Measurements from ENCODE around the gene UPK3A.
"Not testable (repeated sequence)": the region's sequence is repeated elsewhere in the genome, so short reads cannot be mapped to it uniquely, and the experiment has no call there.

UPK3A gene

DNA sequence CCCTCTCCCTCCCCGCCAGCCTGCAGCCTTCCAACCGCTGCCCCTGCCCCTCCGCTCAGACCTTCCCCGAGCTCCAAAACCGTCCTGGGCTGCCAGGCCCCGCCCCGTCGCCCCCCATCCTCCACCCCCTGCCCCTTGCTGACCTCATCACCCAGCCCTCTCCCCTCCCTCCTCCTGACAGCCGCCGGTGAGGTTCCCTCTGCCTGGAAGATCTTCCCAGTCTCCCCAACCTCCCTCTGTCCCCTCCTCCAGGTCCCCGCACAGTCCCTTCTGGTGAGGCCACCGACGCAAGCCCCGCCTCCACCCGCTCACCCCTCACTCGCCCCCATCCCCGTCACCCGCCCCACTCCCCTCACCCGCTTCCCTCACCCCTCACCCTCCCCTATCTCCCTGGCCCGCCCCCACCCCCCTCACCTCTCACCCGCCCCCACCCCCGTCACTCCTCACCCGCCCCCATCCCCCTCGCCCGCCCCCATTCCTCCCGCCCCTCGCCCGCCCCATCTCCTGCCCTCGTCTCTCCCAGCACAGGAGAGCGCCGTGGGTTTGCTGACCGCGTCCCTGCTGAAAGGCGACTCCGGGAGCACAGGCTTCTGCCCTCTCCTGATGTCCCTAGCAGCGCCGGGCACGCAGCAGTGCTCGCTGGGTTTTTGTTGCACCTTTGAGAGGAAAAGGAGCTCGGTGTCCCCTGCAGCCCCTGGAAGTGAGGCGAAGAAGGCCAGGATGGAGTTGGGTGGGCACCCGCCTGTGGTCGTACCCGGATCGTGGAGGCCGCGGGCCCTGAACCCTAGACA is 16.4 kb upstream of the UPK3A start:
- Mint-ChIP-seq H3K27me3 (peaks cover 17% of the 10 kb centered on the region), H3K27ac (peak overlapping the region; percentile 72)
- peak; percentile 13 for ATAC-seq

DNA sequence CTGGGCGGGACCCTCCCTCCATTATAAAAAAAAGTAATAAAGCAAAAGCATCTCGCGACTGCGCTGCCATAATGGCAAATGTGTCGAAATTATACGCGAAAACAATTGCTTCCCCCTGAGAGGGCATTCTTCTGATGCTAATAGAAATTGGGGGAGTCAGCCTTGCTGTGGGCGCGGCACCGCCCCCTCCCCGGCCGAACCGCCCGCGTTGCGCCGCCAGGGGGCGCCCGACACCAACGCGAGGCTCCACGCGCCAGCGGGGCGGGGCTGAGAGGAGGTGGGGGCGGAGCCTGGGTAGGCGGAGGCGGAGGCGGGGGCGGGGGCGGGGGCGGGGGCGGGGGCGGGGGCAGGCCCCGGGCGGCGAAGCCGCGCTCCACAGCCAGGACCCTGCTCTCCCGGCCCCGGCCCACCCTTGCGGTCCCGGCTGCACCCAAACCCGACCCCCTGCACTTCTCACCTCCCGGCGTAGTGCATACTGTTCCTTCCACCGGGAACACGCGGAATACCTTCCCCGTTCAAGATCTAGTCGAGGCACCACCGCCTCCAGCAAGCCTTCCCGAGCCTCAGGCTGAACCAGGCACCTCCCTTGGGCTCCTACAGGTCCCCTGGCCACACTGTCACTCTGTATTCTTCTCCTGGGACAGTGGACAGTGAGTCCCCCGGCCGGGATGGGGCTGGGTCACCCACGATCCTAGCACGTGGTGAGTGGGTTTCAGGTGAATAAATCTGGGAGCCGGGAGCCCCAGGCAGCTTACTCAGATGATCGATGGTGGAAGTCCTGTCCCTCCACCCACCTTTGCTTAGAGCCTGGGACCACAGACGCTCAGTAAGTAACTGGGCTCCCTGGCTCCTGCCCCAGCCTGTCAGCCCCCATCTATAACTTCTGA is 15.5 kb upstream of the UPK3A start:
- Mint-ChIP-seq H3K4me1 (peaks cover 36% of the 10 kb centered on the region), H3K9me3 (no peaks in the 10 kb centered on the region), H3K4me3 (peak overlapping the region; percentile 82), H3K27ac (peak overlapping the region; percentile 72), H3K27me3 (peaks cover 17% of the 10 kb centered on the region), H3K36me3 (no peaks in the 10 kb centered on the region)
- peak; percentile 93 for ATAC-seq

More for the DNA sequence above, 16.4 kb upstream of the UPK3A start:
- no peaks in the 10 kb centered on the region for H3K9me3 Mint-ChIP-seq
- no peaks in the 10 kb centered on the region for H3K36me3 Mint-ChIP-seq
- peak overlapping the region; percentile 82 for H3K4me3 Mint-ChIP-seq
- peaks cover 45% of the 10 kb centered on the region for H3K4me1 Mint-ChIP-seq

DNA sequence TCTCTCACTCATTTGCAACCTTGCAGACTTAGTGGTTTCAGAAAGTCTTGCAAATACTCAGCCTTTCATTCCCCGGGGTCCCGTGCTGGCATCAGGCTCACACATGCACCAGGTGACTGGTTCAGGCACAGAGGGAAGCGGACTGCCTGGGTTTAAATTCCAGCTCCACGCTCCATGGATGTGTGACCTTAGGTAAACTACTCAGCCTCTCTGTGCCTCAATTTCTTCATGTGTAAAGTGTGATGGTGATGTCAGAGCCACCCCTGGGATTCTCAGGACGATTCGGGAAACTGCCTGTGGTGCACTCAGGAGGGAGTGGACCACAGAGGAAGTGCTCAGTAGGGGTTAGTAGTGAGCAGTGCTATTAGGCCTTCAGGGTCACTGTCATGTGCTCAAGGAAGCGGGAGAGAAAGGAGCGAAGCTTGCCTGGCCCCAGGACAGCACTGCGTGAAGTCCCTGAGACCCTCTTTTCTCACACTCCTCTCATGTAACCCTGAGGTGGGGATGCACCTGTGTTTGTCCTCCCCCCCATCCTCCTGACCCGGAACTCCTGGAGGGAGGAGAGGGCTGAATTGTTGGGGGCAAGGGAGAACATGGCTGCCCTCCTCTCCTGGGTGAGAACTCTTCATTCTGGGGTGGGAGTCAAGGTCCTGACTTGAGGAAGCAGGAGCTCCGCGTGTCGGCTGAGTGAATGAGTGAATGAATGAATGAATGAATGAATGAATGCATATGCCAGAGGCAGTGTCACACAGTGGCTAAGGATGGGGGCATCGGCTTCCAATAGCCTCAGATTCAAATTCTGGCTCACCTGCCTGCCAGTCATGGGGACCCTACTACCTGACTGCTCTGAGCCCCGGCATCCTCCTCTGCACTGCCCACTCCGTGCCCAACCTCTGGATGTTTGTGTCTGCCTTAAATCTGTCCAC is 14.4 kb upstream of the UPK3A start:
- Mint-ChIP-seq H3K27me3 (peaks cover 17% of the 10 kb centered on the region), H3K27ac (no peak overlapping the region), H3K4me1 (peaks cover 31% of the 10 kb centered on the region), H3K4me3 (peak overlapping the region; percentile 80), H3K9me3 (no peaks in the 10 kb centered on the region), H3K36me3 (no peaks in the 10 kb centered on the region)
- no peak for ATAC-seq

DNA sequence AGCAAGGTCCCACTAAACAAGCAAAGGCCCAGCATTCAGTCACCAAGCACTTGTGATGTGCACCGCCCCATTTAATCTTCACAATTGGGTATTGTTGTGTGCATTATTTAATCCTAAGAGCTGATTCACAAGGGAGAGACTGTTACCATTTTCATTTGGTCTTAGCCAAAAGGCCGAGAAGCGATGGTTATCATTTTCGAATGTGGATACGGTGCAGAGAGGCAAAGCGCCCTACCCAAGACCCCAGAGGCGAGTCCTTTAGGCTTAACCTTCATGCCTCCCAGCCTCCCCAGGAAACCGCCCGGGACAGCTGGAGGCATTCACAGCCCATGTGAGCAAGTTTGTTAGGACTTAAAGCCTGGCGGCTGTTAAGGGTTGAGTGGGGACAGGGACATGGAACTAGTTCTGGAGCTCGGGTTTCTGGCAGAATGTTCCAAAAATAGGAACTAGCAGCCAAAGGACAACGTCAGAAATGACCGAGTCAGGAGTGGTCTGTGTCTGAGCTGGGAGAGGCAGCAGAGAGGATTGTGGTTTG is 13.0 kb upstream of the UPK3A start:
- Mint-ChIP-seq H3K36me3 (no peaks in the 10 kb centered on the region), H3K27ac (no peak overlapping the region), H3K4me3 (no peak overlapping the region), H3K4me1 (peaks cover 25% of the 10 kb centered on the region), H3K27me3 (peaks cover 17% of the 10 kb centered on the region), H3K9me3 (no peaks in the 10 kb centered on the region)
- ATAC-seq, result no peak

DNA sequence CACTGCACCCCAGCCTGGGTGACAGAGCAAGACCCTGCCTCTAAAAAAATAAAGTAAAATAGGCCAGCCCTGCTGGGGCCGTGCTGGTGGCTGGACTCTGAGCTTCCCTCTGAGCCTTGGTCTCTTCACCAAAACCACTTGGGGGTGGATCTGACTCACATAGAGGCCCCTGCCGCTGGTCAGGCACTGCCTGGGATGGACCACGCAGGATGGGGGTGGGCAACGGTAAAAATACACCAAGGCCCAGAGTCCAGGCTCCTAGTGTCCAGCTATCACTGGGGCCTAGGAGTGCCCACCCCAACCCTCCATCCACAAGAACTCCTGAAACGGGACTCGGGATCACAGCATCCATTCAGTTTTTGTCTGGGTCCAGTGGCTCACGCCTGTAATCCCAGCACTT is 12.3 kb upstream of the UPK3A start:
- Mint-ChIP-seq H3K9me3 (no peaks in the 10 kb centered on the region), H3K27ac (no peak overlapping the region), H3K27me3 (peaks cover 17% of the 10 kb centered on the region), H3K36me3 (no peaks in the 10 kb centered on the region), H3K4me1 (peaks cover 25% of the 10 kb centered on the region), H3K4me3 (no peak overlapping the region)
- no peak for ATAC-seq

DNA sequence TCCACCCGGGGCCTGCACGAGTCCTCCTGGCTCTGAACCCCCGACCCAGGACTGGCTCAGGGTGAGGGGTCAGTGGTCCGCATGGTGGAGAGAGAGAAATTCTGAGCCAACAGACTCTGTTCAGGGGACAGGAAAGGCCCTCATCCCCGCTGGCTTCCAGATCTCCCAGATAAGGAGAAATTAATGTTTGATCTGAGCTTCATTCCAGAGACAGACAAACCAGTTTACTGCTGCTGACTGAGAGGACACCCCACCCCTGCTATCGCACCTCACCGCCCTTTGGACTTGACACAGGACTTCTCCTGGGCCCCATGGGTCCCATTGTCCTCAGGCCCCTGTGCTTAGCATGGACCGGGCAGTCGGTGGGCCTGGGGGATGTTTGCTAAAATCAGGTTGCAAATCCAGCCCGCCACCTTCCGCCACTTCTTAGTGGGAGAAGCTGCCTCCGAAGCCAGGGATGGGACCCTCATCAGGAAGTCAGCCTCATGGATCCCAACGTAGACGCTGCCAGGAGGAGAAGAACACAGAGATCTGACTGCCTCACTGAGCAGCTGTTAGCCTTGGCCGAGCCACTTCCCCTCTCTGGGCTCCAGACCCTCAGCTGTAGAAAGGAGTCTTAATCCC is 11.2 kb upstream of the UPK3A start:
- H3K36me3 Mint-ChIP-seq, result no peaks in the 10 kb centered on the region
- H3K27me3 Mint-ChIP-seq, result peaks cover 17% of the 10 kb centered on the region
- no peaks in the 10 kb centered on the region for H3K9me3 Mint-ChIP-seq
- H3K27ac Mint-ChIP-seq, result no peak overlapping the region
- peaks cover 17% of the 10 kb centered on the region for H3K4me1 Mint-ChIP-seq
- H3K4me3 Mint-ChIP-seq, result no peak overlapping the region
- no peak for ATAC-seq

DNA sequence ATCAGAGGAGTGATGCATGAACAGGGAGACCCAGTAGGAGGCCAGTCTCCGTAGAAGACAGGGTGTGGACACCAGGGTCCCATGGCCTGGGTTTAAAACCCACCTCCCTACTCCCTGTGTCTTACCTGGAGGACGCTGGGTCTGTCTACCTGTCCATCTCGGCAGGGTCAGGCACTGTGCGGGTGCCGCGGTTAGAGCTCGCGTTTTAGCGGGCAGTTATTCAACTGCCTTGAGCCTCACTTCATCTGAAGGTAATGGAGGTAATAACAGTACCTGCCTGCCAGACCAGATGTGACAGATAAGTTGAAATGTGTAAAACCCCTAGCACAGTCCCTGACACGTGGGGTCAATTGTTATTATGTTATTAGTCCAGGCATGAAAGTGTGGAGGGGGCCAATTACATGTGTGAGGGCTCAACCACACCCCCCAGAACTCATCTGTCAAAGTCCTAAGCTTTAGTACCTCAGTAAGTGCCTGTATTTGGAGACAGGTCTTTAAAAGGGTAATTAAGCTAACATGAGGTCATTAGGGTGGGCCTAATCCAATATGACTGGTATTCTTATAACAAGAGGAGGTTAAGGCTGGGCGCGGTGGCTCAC is 8.1 kb upstream of the UPK3A start:
- Mint-ChIP-seq H3K27me3 (peaks cover 6% of the 10 kb centered on the region), H3K36me3 (no peaks in the 10 kb centered on the region), H3K4me1 (peaks cover 13% of the 10 kb centered on the region), H3K9me3 (no peaks in the 10 kb centered on the region), H3K27ac (no peak overlapping the region), H3K4me3 (no peak overlapping the region)
- ATAC-seq, result no peak

DNA sequence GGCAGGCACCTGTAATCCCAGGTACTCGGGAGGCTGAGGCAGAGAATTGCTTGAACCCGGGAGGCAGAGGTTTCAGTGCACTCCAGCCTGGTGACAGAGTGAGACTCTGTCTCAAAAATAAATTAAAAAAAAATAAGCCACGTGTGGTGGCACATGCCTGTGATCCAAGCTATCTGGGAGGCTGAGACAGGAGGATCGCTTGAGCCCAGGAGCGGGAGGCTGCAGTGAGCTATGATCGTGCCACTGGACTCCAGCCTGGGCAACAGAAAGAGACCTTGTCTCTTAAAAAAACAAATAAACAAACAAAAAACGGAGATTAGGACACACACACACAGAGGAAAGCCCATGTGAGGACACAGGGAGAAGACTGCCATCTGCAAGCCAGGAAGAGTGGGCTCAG is 7.0 kb upstream of the UPK3A start:
- not testable (repeated sequence) for H3K9me3 Mint-ChIP-seq, H3K4me3 Mint-ChIP-seq, H3K36me3 Mint-ChIP-seq, ATAC-seq
- H3K4me1 Mint-ChIP-seq, result peaks cover 20% of the 10 kb centered on the region
- H3K27me3 Mint-ChIP-seq, result peaks cover 14% of the 10 kb centered on the region
- peak overlapping the region; percentile 63 for H3K27ac Mint-ChIP-seq

DNA sequence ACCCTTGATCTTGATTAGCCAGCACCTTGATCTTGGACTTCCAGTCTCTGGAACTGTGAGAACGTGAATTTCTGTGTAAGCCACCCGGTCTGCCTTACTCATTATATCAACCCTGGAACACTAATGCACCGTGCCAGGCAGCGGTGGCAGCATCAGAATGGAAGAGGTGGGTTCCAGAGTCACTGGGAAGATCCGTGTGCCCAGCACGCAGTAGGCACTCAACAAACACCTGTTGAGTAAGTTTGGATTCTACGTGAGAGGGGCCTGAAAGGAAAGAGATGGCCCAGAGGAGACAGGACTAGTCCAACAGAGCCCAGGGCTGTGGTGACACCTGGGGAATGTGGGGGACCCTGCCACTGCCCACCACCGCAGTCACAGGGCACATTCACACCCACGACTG is 6.6 kb upstream of the UPK3A start:
- ATAC-seq, result no peak
- Mint-ChIP-seq H3K4me1 (peaks cover 20% of the 10 kb centered on the region), H3K36me3 (no peaks in the 10 kb centered on the region), H3K27ac (peak overlapping the region; percentile 63), H3K27me3 (peaks cover 14% of the 10 kb centered on the region), H3K4me3 (no peak overlapping the region), H3K9me3 (no peaks in the 10 kb centered on the region)

DNA sequence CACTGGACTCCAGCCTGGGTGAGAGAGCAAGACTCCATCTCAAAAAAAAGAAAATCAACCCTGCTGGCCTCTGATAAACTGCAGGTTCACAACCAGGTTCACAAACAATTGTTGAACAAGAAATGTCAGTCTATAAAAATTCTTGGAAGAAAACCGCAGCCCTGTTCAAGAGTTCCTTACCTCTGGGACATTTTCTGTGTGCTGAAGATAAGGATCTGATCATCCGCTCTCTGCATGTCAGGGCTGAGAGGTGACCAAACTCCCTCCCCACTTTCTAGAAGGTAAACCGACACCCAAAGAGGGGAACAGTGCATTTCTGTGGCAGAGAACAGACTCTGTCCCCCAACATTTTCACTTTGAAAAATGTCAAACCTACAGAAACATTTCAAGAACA is 4.2 kb upstream of the UPK3A start:
- H3K27me3 Mint-ChIP-seq, result peaks cover 14% of the 10 kb centered on the region
- no peaks in the 10 kb centered on the region for H3K36me3 Mint-ChIP-seq
- H3K4me1 Mint-ChIP-seq, result peaks cover 33% of the 10 kb centered on the region
- no peaks in the 10 kb centered on the region for H3K9me3 Mint-ChIP-seq
- no peak for ATAC-seq
- peak overlapping the region; percentile 43 for H3K27ac Mint-ChIP-seq
- H3K4me3 Mint-ChIP-seq, result no peak overlapping the region

DNA sequence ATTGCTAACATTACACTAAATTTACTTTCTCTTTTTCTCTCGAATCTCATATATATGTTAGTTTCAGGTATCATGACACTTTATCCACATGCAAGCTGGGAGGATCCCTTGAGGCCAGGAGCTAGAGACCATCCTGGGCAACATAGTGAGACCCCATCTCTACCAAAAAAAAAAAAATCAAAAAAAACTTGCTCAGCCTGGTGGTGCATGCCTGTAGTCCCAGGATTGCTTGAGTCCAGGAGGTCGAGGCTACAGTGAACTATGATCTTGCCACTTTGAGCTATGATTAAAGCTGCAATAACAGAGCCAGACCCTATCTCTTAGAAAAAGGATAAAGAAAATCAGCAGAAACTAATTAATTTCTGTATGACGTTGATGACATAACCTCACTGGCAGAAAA is 3.7 kb upstream of the UPK3A start:
- no peak overlapping the region for H3K4me3 Mint-ChIP-seq
- H3K36me3 Mint-ChIP-seq, result no peaks in the 10 kb centered on the region
- peaks cover 14% of the 10 kb centered on the region for H3K27me3 Mint-ChIP-seq
- no peak for ATAC-seq
- H3K27ac Mint-ChIP-seq, result peak overlapping the region; percentile 2
- H3K4me1 Mint-ChIP-seq, result peaks cover 35% of the 10 kb centered on the region
- H3K9me3 Mint-ChIP-seq, result no peaks in the 10 kb centered on the region

DNA sequence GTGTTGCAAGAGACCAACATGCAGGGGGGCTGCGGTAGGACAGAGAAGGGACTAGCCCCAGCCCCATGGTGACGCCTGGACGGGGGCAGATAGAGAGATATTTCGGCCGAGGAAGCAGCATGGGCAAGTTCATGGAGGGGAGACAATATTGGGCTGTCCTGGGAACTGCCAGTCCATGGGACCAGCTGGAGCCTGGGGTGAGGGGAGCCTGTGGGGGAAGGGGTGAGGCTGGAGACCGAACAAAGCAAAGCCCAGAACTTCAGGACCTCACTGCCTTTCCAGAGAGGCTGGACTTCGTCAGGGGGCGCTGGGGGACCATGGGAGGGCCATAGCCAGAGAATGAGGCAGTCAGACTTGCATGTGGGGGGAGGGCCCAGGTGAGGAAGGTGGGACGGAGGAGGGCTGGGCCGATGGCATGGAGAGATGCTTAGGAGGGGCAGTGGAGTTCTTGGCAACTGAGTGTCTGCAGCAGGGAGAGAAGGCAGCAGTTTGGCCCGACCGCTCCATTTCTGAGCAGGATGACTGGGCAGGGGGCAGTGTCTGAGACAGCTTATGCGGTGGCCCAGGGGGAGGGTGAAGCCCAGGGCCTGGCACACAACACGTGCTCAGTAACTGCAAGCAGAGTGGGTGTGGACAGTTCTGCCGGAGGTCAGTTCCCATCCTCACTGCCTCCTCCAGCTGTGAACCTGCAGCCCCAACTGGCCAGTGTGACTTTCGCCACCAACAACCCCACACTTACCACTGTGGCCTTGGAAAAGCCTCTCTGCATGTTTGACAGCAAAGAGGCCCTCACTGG is 712 bp downstream of the UPK3A start:
- no peaks in the 10 kb centered on the region for H3K9me3 Mint-ChIP-seq
- H3K27ac Mint-ChIP-seq, result peak overlapping the region; percentile 44
- H3K4me1 Mint-ChIP-seq, result peaks cover 47% of the 10 kb centered on the region
- peak overlapping the region; percentile 18 for H3K4me3 Mint-ChIP-seq
- no peak for ATAC-seq
- H3K36me3 Mint-ChIP-seq, result no peaks in the 10 kb centered on the region
- H3K27me3 Mint-ChIP-seq, result peaks cover 14% of the 10 kb centered on the region

DNA sequence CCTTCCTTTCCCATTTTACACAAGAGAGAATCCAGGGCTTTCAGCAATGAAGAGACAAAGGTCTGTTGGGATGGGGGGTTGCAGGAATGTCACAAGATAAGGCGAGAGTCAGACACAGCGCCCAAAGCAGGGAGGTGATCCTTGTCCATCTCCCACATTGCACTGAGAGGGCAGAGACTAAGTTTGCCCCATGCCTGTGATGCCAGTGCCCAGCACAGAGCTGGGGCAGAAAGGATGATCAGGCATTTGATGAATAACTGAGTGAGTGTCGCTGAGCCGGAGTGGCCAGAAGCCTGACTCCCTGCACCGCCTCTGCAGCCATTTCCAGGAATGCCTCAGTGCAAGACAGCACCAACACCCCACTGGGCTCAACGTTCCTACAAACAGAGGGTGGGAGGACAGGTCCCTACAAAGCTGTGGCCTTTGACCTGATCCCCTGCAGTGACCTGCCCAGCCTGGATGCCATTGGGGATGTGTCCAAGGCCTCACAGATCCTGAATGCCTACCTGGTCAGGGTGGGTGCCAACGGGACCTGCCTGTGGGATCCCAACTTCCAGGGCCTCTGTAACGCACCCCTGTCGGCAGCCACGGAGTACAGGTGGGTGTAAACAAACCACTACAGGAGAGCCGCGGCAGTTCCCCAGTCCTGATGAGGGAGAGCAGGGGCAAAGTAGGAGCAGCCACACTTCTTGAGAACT is 2.3 kb downstream of the UPK3A start:
- H3K9me3 Mint-ChIP-seq, result no peaks in the 10 kb centered on the region
- peaks cover 37% of the 10 kb centered on the region for H3K4me1 Mint-ChIP-seq
- peak overlapping the region; percentile 77 for H3K27ac Mint-ChIP-seq
- peaks cover 4% of the 10 kb centered on the region for H3K27me3 Mint-ChIP-seq
- H3K36me3 Mint-ChIP-seq, result no peaks in the 10 kb centered on the region
- H3K4me3 Mint-ChIP-seq, result no peak overlapping the region
- no peak for ATAC-seq
